Measurements from ENCODE around the gene DTNB. TPM values are rescaled to one million over a fixed set of nuclear protein-coding genes. Genes with fewer than 3 reads are reported as not detected.

The DTNB gene
- total and polyA plus RNA-seq, 7 donors = 2.4 to 7.8 (median 4.8) TPM

DNA sequence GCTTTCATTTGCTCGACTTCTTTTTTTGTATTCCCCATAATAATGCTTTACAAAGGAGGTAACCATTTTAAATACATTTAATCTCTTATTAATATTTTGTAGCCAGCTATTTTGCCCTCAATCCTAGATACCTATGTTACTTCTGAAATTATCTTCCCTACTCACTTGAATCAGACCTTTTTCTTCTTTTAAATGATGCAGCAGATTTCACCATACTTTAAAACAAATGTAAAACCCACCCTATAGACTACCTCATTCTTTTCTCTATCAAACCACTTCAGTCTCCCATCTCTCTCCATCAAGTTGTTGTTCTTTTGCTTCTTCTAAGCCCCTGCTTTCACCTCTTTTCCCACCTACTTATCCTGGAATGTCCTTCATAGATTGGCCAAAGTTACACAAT lies 180.2 kb downstream of the DTNB start:
- Histone ChIP-seq H3K36me3 (no peaks in the 10 kb centered on the region), H3K4me3 (no peak overlapping the region), H3K27ac (no peak overlapping the region), H3K4me1 (peaks cover 0 to 16% (median 6%) of the 10 kb centered on the region in 4 donors), H3K9me3 (no peaks in the 10 kb centered on the region), H3K27me3 (no peaks in the 10 kb centered on the region)
- TF ChIP-seq POLR2A (IDR thresholded peaks at IDR 0.05) = no peak
- no peak for TF ChIP-seq POLR2AphosphoS5 (IDR thresholded peaks at IDR 0.05)
- no peak for TF ChIP-seq EP300 (IDR thresholded peaks at IDR 0.05)
- no peak for TF ChIP-seq CTCF (IDR thresholded peaks at IDR 0.05)
- DNase-seq = no peak
- 79 to 90% methylated on average over 1 of the region's 1 CpG for WGBS, 2 donors
- intact Hi-C loops (cut with DNase I) = no loop called here

DNA sequence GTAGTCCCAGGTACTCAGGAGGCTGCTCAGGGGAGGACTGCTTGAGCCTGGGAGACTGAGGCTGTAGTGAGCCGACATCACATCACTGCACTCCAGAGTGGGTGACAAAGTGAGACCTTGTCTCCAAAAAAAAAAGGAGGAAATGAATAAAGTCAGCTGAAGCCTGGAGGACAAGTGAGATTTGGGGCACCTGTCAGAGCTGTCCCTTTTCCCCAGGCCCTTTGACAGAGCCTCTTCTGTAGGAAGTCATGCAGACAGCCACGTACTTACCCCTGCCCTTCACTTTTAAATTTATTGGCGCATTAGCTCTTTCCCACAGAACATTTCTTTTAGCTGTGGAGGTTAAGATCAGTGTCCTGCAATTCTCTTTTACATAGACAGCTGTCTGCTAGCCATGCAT lies 180.7 kb downstream of the DTNB start:
- Histone ChIP-seq H3K9me3 (no peaks in the 10 kb centered on the region), H3K4me1 (peaks cover 0 to 16% (median 6%) of the 10 kb centered on the region in 4 donors), H3K27ac (no peak overlapping the region), H3K36me3 (no peaks in the 10 kb centered on the region), H3K27me3 (no peaks in the 10 kb centered on the region), H3K4me3 (no peak overlapping the region)
- DNase-seq = no peak
- intact Hi-C loops (cut with DNase I) = no loop called here
- TF ChIP-seq CTCF (IDR thresholded peaks at IDR 0.05) = no peak
- TF ChIP-seq EP300 (IDR thresholded peaks at IDR 0.05) = no peak
- no peak for TF ChIP-seq POLR2A (IDR thresholded peaks at IDR 0.05)
- TF ChIP-seq POLR2AphosphoS5 (IDR thresholded peaks at IDR 0.05) = no peak
- 90 to 96% methylated on average over 3 of the region's 3 CpGs for WGBS, 2 donors

GRCh38 chr2:25491966-25492532 lies 181.3 kb downstream of the DTNB start:
- Histone ChIP-seq H3K4me3 (no peak overlapping the region), H3K27me3 (no peaks in the 10 kb centered on the region), H3K27ac (no peak overlapping the region), H3K36me3 (no peaks in the 10 kb centered on the region), H3K4me1 (peaks cover 0 to 16% (median 6%) of the 10 kb centered on the region in 4 donors), H3K9me3 (no peaks in the 10 kb centered on the region)
- DNase-seq = no peak
- TF ChIP-seq EP300 (IDR thresholded peaks at IDR 0.05) (no peak), POLR2A (IDR thresholded peaks at IDR 0.05) (no peak)
- intact Hi-C loops (cut with DNase I) = no loop called here
- 19 to 58% methylated on average over 6 of the region's 6 CpGs for WGBS, 2 donors

DNA sequence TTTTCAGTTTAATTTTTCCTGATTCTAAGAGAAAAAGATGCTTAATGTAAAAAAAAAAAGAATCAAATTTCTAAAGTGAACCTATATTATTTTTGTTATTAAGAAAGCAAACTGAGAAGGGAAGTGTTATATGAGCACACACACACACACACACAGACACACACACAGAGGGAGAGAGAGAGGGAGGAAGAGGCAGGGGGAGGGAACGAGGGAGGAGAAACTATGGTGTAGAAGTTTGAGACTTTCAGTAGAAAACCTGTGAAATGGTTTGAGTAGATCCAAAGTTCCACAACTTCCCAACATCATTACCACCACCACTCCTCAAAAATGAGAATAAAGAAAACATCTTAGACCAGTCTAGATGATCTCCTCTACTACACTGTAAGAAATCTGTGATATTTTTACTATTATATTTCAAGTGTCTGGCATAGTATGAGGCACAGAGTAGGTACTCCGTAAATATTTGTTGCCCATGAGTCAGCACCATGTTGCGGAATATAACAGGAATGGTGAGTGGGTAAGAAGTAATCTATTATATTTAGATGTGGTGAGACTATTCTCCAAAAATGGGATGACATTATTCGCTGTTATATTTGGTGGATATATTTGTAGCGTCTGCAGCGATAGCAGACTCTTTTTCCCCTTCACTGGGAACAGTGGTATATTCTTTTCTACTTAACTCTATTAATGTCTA lies 182.2 kb downstream of the DTNB start:
- TF ChIP-seq CTCF (IDR thresholded peaks at IDR 0.05) = no peak
- TF ChIP-seq POLR2A (IDR thresholded peaks at IDR 0.05) = no peak
- no peak for TF ChIP-seq POLR2AphosphoS5 (IDR thresholded peaks at IDR 0.05)
- no peak for TF ChIP-seq EP300 (IDR thresholded peaks at IDR 0.05)
- DNase-seq = no peak
- H3K36me3 ChIP-seq = no peaks in the 10 kb centered on the region
- no peak overlapping the region for H3K4me3 ChIP-seq
- intact Hi-C loops (cut with DNase I) = no loop called here
- 90 to 93% methylated on average over 6 of the region's 6 CpGs for WGBS, 2 donors
- no peak overlapping the region for H3K27ac ChIP-seq
- H3K4me1 ChIP-seq = peaks cover 0 to 16% (median 6%) of the 10 kb centered on the region in 4 donors
- H3K9me3 ChIP-seq = no peaks in the 10 kb centered on the region
- no peaks in the 10 kb centered on the region for H3K27me3 ChIP-seq

DNA sequence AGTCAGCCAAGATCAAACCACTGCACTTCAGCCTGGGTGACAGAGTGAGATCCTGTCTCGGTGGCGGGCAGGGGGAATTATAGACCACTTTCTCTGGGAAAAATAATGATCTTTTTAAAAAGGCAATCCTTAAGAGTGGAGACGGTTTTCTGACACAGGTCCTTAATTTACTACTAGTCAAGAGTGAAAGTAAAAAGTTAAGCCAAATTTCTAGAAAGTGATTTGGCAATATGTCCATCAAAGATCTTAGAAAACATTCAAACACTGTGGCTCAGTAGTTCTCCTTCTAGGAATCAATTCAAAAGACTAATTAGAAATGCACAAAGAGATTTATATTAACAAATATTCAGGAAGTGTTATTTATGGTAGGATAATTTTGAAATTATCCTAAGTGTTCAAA lies 183.2 kb downstream of the DTNB start:
- 70 to 89% methylated on average over 3 of the region's 3 CpGs for WGBS, 2 donors
- intact Hi-C loops (cut with DNase I) = no loop called here

More for the DNA sequence above, 183.2 kb downstream of the DTNB start:
- no peak for DNase-seq
- no peak overlapping the region for H3K27ac ChIP-seq
- peaks cover 0 to 16% (median 6%) of the 10 kb centered on the region in 4 donors for H3K4me1 ChIP-seq
- H3K4me3 ChIP-seq = no peak overlapping the region
- no peaks in the 10 kb centered on the region for H3K36me3 ChIP-seq
- H3K9me3 ChIP-seq = no peaks in the 10 kb centered on the region
- no peak for TF ChIP-seq POLR2A (IDR thresholded peaks at IDR 0.05)
- TF ChIP-seq CTCF (IDR thresholded peaks at IDR 0.05) = no peak
- no peak for TF ChIP-seq POLR2AphosphoS5 (IDR thresholded peaks at IDR 0.05)
- no peak for TF ChIP-seq EP300 (IDR thresholded peaks at IDR 0.05)
- no peaks in the 10 kb centered on the region for H3K27me3 ChIP-seq
